ENCODE measurements around the gene TLE4.

Gene TLE4

GRCh38 chr9:79769476-79770275, 197.9 kb downstream of the TLE4 start:
- no peak for TF ChIP-seq CTCF (IDR thresholded peaks at IDR 0.05)
- no peaks in the 10 kb centered on the region for H3K36me3 ChIP-seq (ENCODE audit: control insufficient read depth, insufficient read depth, low read length)
- no peak overlapping the region for H3K4me2 ChIP-seq (ENCODE audit: low read length)
- H2AFZ ChIP-seq, result no peak overlapping the region
- H3K4me1 ChIP-seq, result no peaks in the 10 kb centered on the region
- H3K4me3 ChIP-seq (ENCODE audit: low read depth, low read length), result no peak overlapping the region
- H3K27me3 ChIP-seq (ENCODE audit: control insufficient read depth, insufficient read depth, low read length), result no peaks in the 10 kb centered on the region
- H3K9ac ChIP-seq, result no peak overlapping the region
- H3K79me2 ChIP-seq, result no peaks in the 10 kb centered on the region
- no peaks in the 10 kb centered on the region for H3K9me3 ChIP-seq (ENCODE audit: control insufficient read depth, low read length)
- no peak overlapping the region for H3K27ac ChIP-seq

- no peak overlapping the region for H3K4me2 ChIP-seq (ENCODE audit: low read length)
- H3K79me2 ChIP-seq, result no peaks in the 10 kb centered on the region
- no peaks in the 10 kb centered on the region for H3K9me3 ChIP-seq (ENCODE audit: control insufficient read depth, low read length)
- H3K4me3 ChIP-seq (ENCODE audit: low read depth, low read length), result no peak overlapping the region
- H2AFZ ChIP-seq, result no peak overlapping the region
- H3K36me3 ChIP-seq (ENCODE audit: control insufficient read depth, insufficient read depth, low read length), result no peaks in the 10 kb centered on the region
- H3K4me1 ChIP-seq, result no peaks in the 10 kb centered on the region
- H3K9ac ChIP-seq, result no peak overlapping the region
- no peak for TF ChIP-seq CTCF (IDR thresholded peaks at IDR 0.05)
- H3K27me3 ChIP-seq (ENCODE audit: control insufficient read depth, insufficient read depth, low read length), result no peaks in the 10 kb centered on the region
- no peak overlapping the region for H3K27ac ChIP-seq
These were observed 202.6 kb downstream of the TLE4 start for GRCh38 chr9:79774356-79774755.
